K562 (cell line): ENCODE results near the gene PSMB11. TPM values are rescaled to one million over a fixed set of nuclear protein-coding genes. Genes with fewer than 3 reads are reported as not detected.

Experiments used
- ATF1 ChIP-seq, 2 experiments: fragments of 450-650 bp in 1 of 2; IDR thresholded peaks; 2 replicates each; pipeline ENCODE4 v1.6.1; 2016; ENCODE audit warnings: missing compliant biosample characterization in 1 of 2, missing genetic modification characterization in 1 of 2
- BRF1 ChIP-seq: IDR thresholded peaks from 3 replicates; pipeline ENCODE4 v1.6.1; 2011; ENCODE audit warnings: borderline replicate concordance, mild to moderate bottlenecking; ENCODE audit not compliant: insufficient read length; ENCODE audit errors: extremely low read depth
- CBX3 ChIP-seq, 2 experiments: IDR thresholded peaks; 1 replicate in 1 of 2; 2 replicates in 1 of 2; pipeline ENCODE4 v1.6.1; 2012; ENCODE audit warnings: inconsistent platforms in 2 of 2, low read length in 2 of 2, borderline replicate concordance in 1 of 2, control low read depth in 1 of 2
- CEBPG ChIP-seq, 3 experiments: fragments of 200-800 bp in 1 of 3; sonication (Bioruptor generic) in 1 of 3; sonication (generic) in 1 of 3; formaldehyde crosslinking in 1 of 3; IDR thresholded peaks in 2 of 3; conservative IDR thresholded peaks in 1 of 3; 2 replicates each; pipeline versions ENCODE4 v1.6.1 to v1.8.0; 2016 to 2022; ENCODE audit warnings: missing compliant biosample characterization in 2 of 3, missing genetic modification characterization in 2 of 3, mild to moderate bottlenecking in 1 of 3, missing genetic modification reagents in 1 of 3
- ERF ChIP-seq: fragments of 450-650 bp; formaldehyde crosslinking; IDR thresholded peaks from 2 replicates; pipeline ENCODE4 v1.4.0; 2020; ENCODE audit warnings: mild to moderate bottlenecking, mixed read lengths
- FIP1L1 ChIP-seq: fragments of 200-400 bp; formaldehyde crosslinking; IDR thresholded peaks from 2 replicates; pipeline ENCODE4 v1.6.1; 2018; ENCODE audit warnings: mild to moderate bottlenecking, low read depth, low read length; ENCODE audit not compliant: poor library complexity, severe bottlenecking
- MCM5 ChIP-seq: fragments of 450-650 bp; IDR thresholded peaks from 2 replicates; pipeline ENCODE4 v1.6.1; 2016; ENCODE audit warnings: low read depth
- MGA ChIP-seq: fragments of 450-650 bp; IDR thresholded peaks from 2 replicates; pipeline ENCODE4 v1.6.1; 2016; ENCODE audit warnings: mild to moderate bottlenecking, moderate library complexity
- MTA2 ChIP-seq: fragments of 450-650 bp; IDR thresholded peaks from 2 replicates; pipeline ENCODE4 v1.6.1; 2016; ENCODE audit warnings: low read depth
- MYC ChIP-seq, 2 experiments: fragments of 250-450 bp in 1 of 2; sonication (Bioruptor Pico) in 1 of 2; IDR thresholded peaks; 2 replicates each; pipeline versions ENCODE4 v1.5.1 to v1.6.1; 2012 to 2021; ENCODE audit warnings: low read depth in 2 of 2, borderline replicate concordance in 1 of 2, improper control_type of control experiment in 1 of 2, low read length in 1 of 2, mild to moderate bottlenecking in 1 of 2, moderate library complexity in 1 of 2
- NBN ChIP-seq: fragments of 450-650 bp; IDR thresholded peaks from 2 replicates; pipeline ENCODE4 v1.6.1; 2016; ENCODE audit warnings: low read depth, mild to moderate bottlenecking
- RFX7 ChIP-seq: fragments of 250-450 bp; sonication (Bioruptor Pico); IDR thresholded peaks from 2 replicates; pipeline ENCODE4 v1.5.1; 2021; ENCODE audit warnings: mild to moderate bottlenecking
- SMC3 ChIP-seq: conservative IDR thresholded peaks from 2 replicates; pipeline ENCODE4 v1.6.1; 2011; ENCODE audit warnings: low read depth, low read length, improper control_type of control experiment; ENCODE audit not compliant: insufficient read depth
- TCFL5 ChIP-seq: fragments of 250-450 bp; sonication (Bioruptor Pico); conservative IDR thresholded peaks from 2 replicates; pipeline ENCODE4 v1.6.1; 2021; ENCODE audit warnings: mild to moderate bottlenecking, moderate library complexity, matching md5 sums
- ZNF175 ChIP-seq: fragments of 200-800 bp; sonication (Bioruptor generic); IDR thresholded peaks from 2 replicates; pipeline ENCODE4 v1.6.1; 2016; ENCODE audit warnings: low read depth, mild to moderate bottlenecking, missing genetic modification characterization, missing compliant biosample characterization
- polyA plus RNA-seq, 8 experiments: library from polyadenylated mRNA; depleted of rRNA in 4 of 8; stranded (reverse) in 5 of 8; unstranded in 3 of 8; fragments of >200 nt; fragmentation: Nextera tagmentation in 2 of 8; fragmentation: Illumina TruSeq in 1 of 8; extraction: Ambion mirVana in 2 of 8; extraction: Trizol in 1 of 8; gene quantifications; 2 replicates each; pipeline versions ENCODE4 v1.2.1 to v1.2.3, GENCODE V29; 2011 to 2014; ENCODE audit warnings: inconsistent platforms in 1 of 8, missing spikeins in 1 of 8
- total RNA-seq, 7 experiments: library from RNA; depleted of rRNA in 6 of 7; stranded (reverse); fragments of >200 nt in 6 of 7; fragmentation: Illumina TruSeq in 2 of 7; extraction: Trizol in 2 of 7; gene quantifications; 2 replicates each; pipeline versions ENCODE4 v1.2.1 to v1.2.3, GENCODE V29; 2011 to 2021; ENCODE audit warnings: low replicate concordance in 1 of 7

PSMB11 gene
- total and polyA plus RNA-seq, 9 of the 15 experiments (the other 6 are each of a cell fraction or from before 2014, with no cell fraction given) = not detected

- TF ChIP-seq NBN (0 out of 2 replicates have a peak, but pooled peaks have one; percentile 44), CBX3 (IDR thresholded peaks at IDR 0.05; ENCODE audit: borderline replicate concordance in 1 of 2, low read length in 2 of 2) (no peak), MCM5 (no peak), ZNF175 (CRISPR knock-in tag) (no peak), ATF1 (CRISPR knock-in tag; IDR thresholded peaks at IDR 0.05) (no peak), ATF1 (tag; IDR thresholded peaks at IDR 0.05) (no peak), CEBPG (CRISPR knock-in tag; IDR thresholded peaks at IDR 0.05) (no peak), CEBPG (tag; conservative IDR thresholded peaks at IDR 0.05 in 1 of 2, IDR thresholded peaks at IDR 0.05 in 1 of 2) (no peak), MYC (IDR thresholded peaks at IDR 0.05; ENCODE audit: low read depth, low read length) (no peak; the same call in 1 of the 2 replicates), MYC (CRISPR knock-in tag; IDR thresholded peaks at IDR 0.05; ENCODE audit: borderline replicate concordance, low read depth) (peak; percentile 48; the same call in 1 of the 2 replicates), MTA2 (no peak), MGA (no peak; the same call in 1 of the 2 replicates), RFX7 (CRISPR knock-in tag) (no peak), SMC3 (peak; percentile 98), ERF (0 out of 2 replicates have a peak, but pooled peaks have one; percentile 28), BRF1 (no peak), TCFL5 (CRISPR knock-in tag) (no peak), FIP1L1 (peak; percentile 79)
These were observed 16.0 kb downstream of the PSMB11 start (continued) for GRCh38 chr14:23057757-23058653.
